HEK293 (cell line): ENCODE results near the gene TIMM21.
A peak's percentile ranks its signal among the peaks of the same experiment; 100 is the strongest.

ENCODE experiments used
- CTCF ChIA-PET: fragments of 350-600 bp; formaldehyde crosslinking; extraction: SDS; loops from one replicate; lab custom pipeline; 2021; ENCODE audit warnings: antibody characterized with exemption; lab: Yijun Ruan, JAX
- POLR2A ChIA-PET: fragments of 300-600 bp; formaldehyde crosslinking; extraction: SDS; loops from one replicate; lab custom pipeline; 2020; ENCODE audit warnings: antibody characterized with exemption, inconsistent platforms; lab: Yijun Ruan, JAX
- H3K27ac ChIP-seq: fragments of 200-500 bp; sonication (Bioruptor generic); 2 replicates; pipeline ENCODE4 v1.5.1; 2014; ENCODE audit warnings: low read depth, low read length, control low read depth, inconsistent platforms; ENCODE audit errors: extremely low read depth
- H3K36me3 ChIP-seq, 2 experiments: fragments of 200-500 bp in 1 of 2; sonication (Bioruptor generic) in 1 of 2; 1 replicate in 1 of 2; 2 replicates in 1 of 2; pipeline ENCODE4 v1.5.1; 2014 to 2017; ENCODE audit warnings: inconsistent platforms in 2 of 2, low read length in 2 of 2; ENCODE audit not compliant: control insufficient read depth in 2 of 2, insufficient read depth in 1 of 2
- H3K4me1 ChIP-seq: fragments of 200-500 bp; sonication (Bioruptor generic); 2 replicates; pipeline ENCODE4 v1.5.1; 2014; ENCODE audit warnings: mild to moderate bottlenecking, low read length, inconsistent platforms; ENCODE audit not compliant: control insufficient read depth, insufficient read depth
- H3K4me3 ChIP-seq: 2 replicates; pipeline ENCODE4 v1.5.1; 2011; ENCODE audit warnings: low read depth, mild to moderate bottlenecking, control low read depth, low read length, moderate library complexity
- H3K9me3 ChIP-seq: fragments of 200-500 bp; sonication (Bioruptor generic); 2 replicates; pipeline ENCODE4 v1.5.1; 2014; ENCODE audit warnings: low read depth, low read length, inconsistent platforms; ENCODE audit not compliant: control insufficient read depth, insufficient read depth
- INSM2 ChIP-seq: fragments of 450-650 bp; formaldehyde crosslinking; IDR thresholded peaks from 2 replicates; pipeline ENCODE4 v1.5.1; 2016; ENCODE audit warnings: missing biosample characterization, missing genetic modification characterization
- SCRT1 ChIP-seq: fragments of 450-650 bp; formaldehyde crosslinking; IDR thresholded peaks from 2 replicates; pipeline ENCODE4 v1.5.1; 2016; ENCODE audit warnings: missing biosample characterization, missing genetic modification characterization, borderline replicate concordance
- SCRT2 ChIP-seq: fragments of 450-650 bp; formaldehyde crosslinking; IDR thresholded peaks from 2 replicates; pipeline ENCODE4 v1.5.1; 2016; ENCODE audit warnings: missing biosample characterization, missing genetic modification characterization
- SP7 ChIP-seq: fragments of 450-650 bp; formaldehyde crosslinking; IDR thresholded peaks from 2 replicates; pipeline ENCODE4 v1.5.1; 2016; ENCODE audit warnings: missing biosample characterization, missing genetic modification characterization
- ZNF114 ChIP-seq: fragments of 450-650 bp; formaldehyde crosslinking; IDR thresholded peaks from 2 replicates; pipeline ENCODE4 v1.5.0; 2017; ENCODE audit warnings: missing biosample characterization, missing genetic modification characterization
- ZNF175 ChIP-seq: fragments of 450-650 bp; formaldehyde crosslinking; IDR thresholded peaks from 2 replicates; pipeline ENCODE4 v1.5.1; 2016; ENCODE audit warnings: missing biosample characterization, missing genetic modification characterization
- ZNF19 ChIP-seq: fragments of 450-650 bp; formaldehyde crosslinking; IDR thresholded peaks from 2 replicates; pipeline ENCODE4; 2016; ENCODE audit warnings: missing biosample characterization, missing genetic modification characterization, low read depth
- ZNF2 ChIP-seq: fragments of 450-650 bp; formaldehyde crosslinking; IDR thresholded peaks from 2 replicates; pipeline ENCODE4 v1.5.1; 2016; ENCODE audit warnings: missing biosample characterization, missing genetic modification characterization
- ZNF266 ChIP-seq: fragments of 450-650 bp; formaldehyde crosslinking; IDR thresholded peaks from 2 replicates; pipeline ENCODE4 v1.5.1; 2016; ENCODE audit warnings: missing biosample characterization, missing genetic modification characterization, low read depth
- ZNF274 ChIP-seq, 2 experiments: fragments of 200-500 bp in 1 of 2; fragments of 450-650 bp in 1 of 2; sonication (Bioruptor generic) in 1 of 2; formaldehyde crosslinking in 1 of 2; IDR thresholded peaks; 2 replicates each; pipeline versions ENCODE4 v1.5.1 to v1.6.1; 2014 to 2016; ENCODE audit warnings: borderline replicate concordance in 1 of 2, inconsistent platforms in 1 of 2, low read length in 1 of 2, missing biosample characterization in 1 of 2, missing genetic modification characterization in 1 of 2
- ZNF292 ChIP-seq: fragments of 450-650 bp; formaldehyde crosslinking; IDR thresholded peaks from 2 replicates; pipeline ENCODE4 v1.5.1; 2016; ENCODE audit warnings: low read depth, missing biosample characterization, missing genetic modification characterization, borderline replicate concordance
- ZNF366 ChIP-seq: fragments of 450-650 bp; formaldehyde crosslinking; conservative IDR thresholded peaks from 2 replicates; pipeline ENCODE4 v1.5.1; 2016; ENCODE audit warnings: missing biosample characterization, missing genetic modification characterization
- ZNF37A ChIP-seq: fragments of 450-650 bp; IDR thresholded peaks from 2 replicates; pipeline ENCODE4 v1.5.1; 2018; ENCODE audit warnings: missing biosample characterization, missing genetic modification characterization
- ZNF423 ChIP-seq: fragments of 450-650 bp; formaldehyde crosslinking; IDR thresholded peaks from 2 replicates; pipeline ENCODE4 v1.5.1; 2016; ENCODE audit warnings: missing biosample characterization, missing genetic modification characterization
- ZNF670 ChIP-seq: fragments of 450-650 bp; formaldehyde crosslinking; IDR thresholded peaks from 2 replicates; pipeline ENCODE4 v1.5.1; 2016; ENCODE audit warnings: missing biosample characterization, missing genetic modification characterization, low read depth
- ZSCAN30 ChIP-seq: fragments of 450-650 bp; IDR thresholded peaks from 2 replicates; pipeline ENCODE4 v1.5.1; 2018; ENCODE audit warnings: missing biosample characterization, mild to moderate bottlenecking, missing genetic modification characterization, moderate library complexity
- TF ChIP-seq, protein P1 (sequence below): fragments of 450-650 bp; IDR thresholded peaks from 2 replicates; pipeline ENCODE4 v1.5.1; 2018; ENCODE audit warnings: missing biosample characterization, mild to moderate bottlenecking, missing genetic modification characterization
- TF ChIP-seq, protein P2 (sequence below): fragments of 450-650 bp; formaldehyde crosslinking; IDR thresholded peaks from 2 replicates; pipeline ENCODE4 v1.5.1; 2017; ENCODE audit warnings: missing biosample characterization, missing genetic modification characterization

Gene TIMM21

DNA sequence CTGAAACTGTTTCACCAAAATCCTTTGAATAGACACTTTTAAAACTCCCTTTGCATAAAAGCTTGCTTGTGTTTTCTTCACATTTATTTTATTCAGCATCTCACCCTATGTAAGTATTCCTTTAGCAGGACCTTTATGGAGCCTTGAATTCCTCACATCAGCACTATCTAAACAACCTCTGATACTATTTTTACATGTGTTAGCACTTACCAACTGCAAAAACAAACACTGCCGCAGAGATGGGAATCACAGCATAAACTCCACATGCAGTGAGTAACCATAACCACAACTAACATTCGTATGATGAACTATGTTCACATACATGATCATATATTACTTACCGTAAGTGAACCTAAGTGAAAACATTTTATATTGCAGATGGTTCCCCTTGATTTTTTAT lies 16.1 kb upstream of the TIMM21 start (continued):
- TF ChIP-seq ZNF114 (tag by site-specific recombination) (no peak), ZSCAN30 (tag by site-specific recombination) (no peak), ZNF175 (tag by site-specific recombination) (no peak), SP7 (tag by site-specific recombination) (no peak), INSM2 (no peak)
- TF ChIP-seq, protein P1, sequence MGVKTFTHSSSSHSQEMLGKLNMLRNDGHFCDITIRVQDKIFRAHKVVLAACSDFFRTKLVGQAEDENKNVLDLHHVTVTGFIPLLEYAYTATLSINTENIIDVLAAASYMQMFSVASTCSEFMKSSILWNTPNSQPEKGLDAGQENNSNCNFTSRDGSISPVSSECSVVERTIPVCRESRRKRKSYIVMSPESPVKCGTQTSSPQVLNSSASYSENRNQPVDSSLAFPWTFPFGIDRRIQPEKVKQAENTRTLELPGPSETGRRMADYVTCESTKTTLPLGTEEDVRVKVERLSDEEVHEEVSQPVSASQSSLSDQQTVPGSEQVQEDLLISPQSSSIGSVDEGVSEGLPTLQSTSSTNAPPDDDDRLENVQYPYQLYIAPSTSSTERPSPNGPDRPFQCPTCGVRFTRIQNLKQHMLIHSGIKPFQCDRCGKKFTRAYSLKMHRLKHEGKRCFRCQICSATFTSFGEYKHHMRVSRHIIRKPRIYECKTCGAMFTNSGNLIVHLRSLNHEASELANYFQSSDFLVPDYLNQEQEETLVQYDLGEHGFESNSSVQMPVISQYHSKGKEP: no peak

- Histone ChIP-seq H3K4me3 (no peak overlapping the region), H3K36me3 (no peaks in the 10 kb centered on the region), H3K4me1 (no peaks in the 10 kb centered on the region), H3K9me3 (no peaks in the 10 kb centered on the region), H3K27ac (no peak overlapping the region)
- TF ChIP-seq ZNF274 (IDR thresholded peaks at IDR 0.05; ENCODE audit: low read length) (no peak), ZNF274 (tag by site-specific recombination; IDR thresholded peaks at IDR 0.05; ENCODE audit: borderline replicate concordance) (no peak), ZNF37A (no peak), SCRT1 (tag by site-specific recombination) (peak; percentile 37; the same call in 1 of the 2 replicates), ZNF266 (tag by site-specific recombination) (no peak), ZNF2 (tag by site-specific recombination) (no peak), ZNF292 (tag by site-specific recombination) (no peak), SCRT2 (tag by site-specific recombination) (peak; percentile 62), ZNF19 (tag by site-specific recombination) (no peak)
- ChIA-PET CTCF (no interaction called here), POLR2A (no interaction called here)
Measured at GRCh38 chr18:74137920-74138538, 10.3 kb upstream of the TIMM21 start.

DNA sequence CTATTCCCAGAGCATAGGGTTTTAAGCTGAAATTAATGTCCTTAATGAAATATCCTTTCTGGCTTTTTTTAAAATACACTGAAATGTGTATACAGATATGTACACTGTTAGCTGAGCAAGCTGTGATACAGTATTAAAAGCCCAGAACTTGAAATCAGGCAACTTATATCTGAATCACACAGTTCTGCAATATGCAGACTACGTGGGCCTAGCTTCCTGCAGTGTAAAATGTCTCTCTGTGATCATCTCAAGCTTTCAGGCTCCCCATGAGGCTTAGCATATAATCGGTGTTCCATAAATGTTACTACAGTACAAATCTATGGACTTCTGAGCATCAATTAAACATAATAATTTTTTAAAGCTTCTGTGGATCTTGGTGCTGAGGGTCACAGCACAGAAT lies 8.9 kb upstream of the TIMM21 start:
- CTCF ChIA-PET: interaction anchor here (0.8 kb wide), 1 partner anchor 22 kb away, joined by 4 read pairs; no protein-coding TSS in a partner anchor
- Histone ChIP-seq H3K27ac (no peak overlapping the region), H3K9me3 (no peaks in the 10 kb centered on the region), H3K4me3 (no peak overlapping the region), H3K4me1 (no peaks in the 10 kb centered on the region), H3K36me3 (no peaks in the 10 kb centered on the region)
- TF ChIP-seq ZNF366 (no peak), ZNF670 (tag by site-specific recombination) (no peak), ZNF423 (tag by site-specific recombination) (no peak)
- TF ChIP-seq, protein P1: no peak
- TF ChIP-seq, protein P2, sequence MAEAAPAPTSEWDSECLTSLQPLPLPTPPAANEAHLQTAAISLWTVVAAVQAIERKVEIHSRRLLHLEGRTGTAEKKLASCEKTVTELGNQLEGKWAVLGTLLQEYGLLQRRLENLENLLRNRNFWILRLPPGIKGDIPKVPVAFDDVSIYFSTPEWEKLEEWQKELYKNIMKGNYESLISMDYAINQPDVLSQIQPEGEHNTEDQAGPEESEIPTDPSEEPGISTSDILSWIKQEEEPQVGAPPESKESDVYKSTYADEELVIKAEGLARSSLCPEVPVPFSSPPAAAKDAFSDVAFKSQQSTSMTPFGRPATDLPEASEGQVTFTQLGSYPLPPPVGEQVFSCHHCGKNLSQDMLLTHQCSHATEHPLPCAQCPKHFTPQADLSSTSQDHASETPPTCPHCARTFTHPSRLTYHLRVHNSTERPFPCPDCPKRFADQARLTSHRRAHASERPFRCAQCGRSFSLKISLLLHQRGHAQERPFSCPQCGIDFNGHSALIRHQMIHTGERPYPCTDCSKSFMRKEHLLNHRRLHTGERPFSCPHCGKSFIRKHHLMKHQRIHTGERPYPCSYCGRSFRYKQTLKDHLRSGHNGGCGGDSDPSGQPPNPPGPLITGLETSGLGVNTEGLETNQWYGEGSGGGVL (tag by site-specific recombination): no peak
- POLR2A ChIA-PET: no interaction called here
